ENCODE data around the gene DHRS9. TPM values are rescaled to one million over a fixed set of nuclear protein-coding genes. Genes with fewer than 3 reads are reported as not detected.

DHRS9 gene
- total RNA-seq, 2 experiments from 2014 or later = not detected

GRCh38 chr2:169136885-169137534 is 67.6 kb downstream of the DHRS9 start:
- ATAC-seq (ENCODE audit: poor library complexity) (no peak), DNase-seq (no peak)
- Mint-ChIP-seq H3K4me1 (ENCODE audit: low read depth) (no peaks in the 10 kb centered on the region), H3K36me3 (ENCODE audit: low read depth) (no peaks in the 10 kb centered on the region), H3K27me3 (no peaks in the 10 kb centered on the region), H3K27ac (no peak overlapping the region), H3K9me3 (no peaks in the 10 kb centered on the region), H3K4me3 (no peak overlapping the region)
- no peak for TF ChIP-seq CTCF (IDR thresholded peaks at IDR 0.05)
- ChIA-PET POLR2A (no interaction called here), CTCF (no interaction called here)
- no peaks in the 10 kb centered on the region for H3K27me3 ChIP-seq (ENCODE audit: control insufficient read depth in 1 of 2, insufficient read depth in 2 of 2, low read length in 2 of 2)
- intact Hi-C loops (cut with DNase I, micrococcal nuclease) = loop anchor here in 1 of 2 experiments (10.0 kb wide), 1 partner anchor 792 kb away; no protein-coding TSS in a partner anchor
- no peaks in the 10 kb centered on the region for H3K36me3 ChIP-seq (ENCODE audit: insufficient read depth, low read length)
- no peak overlapping the region for H3K4me3 ChIP-seq (ENCODE audit: low read length)
- H3K4me1 ChIP-seq (ENCODE audit: insufficient read depth, low read length) = peaks cover 4% of the 10 kb centered on the region
- no peak overlapping the region for H3K27ac ChIP-seq (ENCODE audit: low read depth in 1 of 2, low read length in 2 of 2)
- H3K9me3 ChIP-seq (ENCODE audit: control insufficient read depth in 1 of 2, insufficient read depth in 1 of 2, low read length in 2 of 2) = no peaks in the 10 kb centered on the region

DNA sequence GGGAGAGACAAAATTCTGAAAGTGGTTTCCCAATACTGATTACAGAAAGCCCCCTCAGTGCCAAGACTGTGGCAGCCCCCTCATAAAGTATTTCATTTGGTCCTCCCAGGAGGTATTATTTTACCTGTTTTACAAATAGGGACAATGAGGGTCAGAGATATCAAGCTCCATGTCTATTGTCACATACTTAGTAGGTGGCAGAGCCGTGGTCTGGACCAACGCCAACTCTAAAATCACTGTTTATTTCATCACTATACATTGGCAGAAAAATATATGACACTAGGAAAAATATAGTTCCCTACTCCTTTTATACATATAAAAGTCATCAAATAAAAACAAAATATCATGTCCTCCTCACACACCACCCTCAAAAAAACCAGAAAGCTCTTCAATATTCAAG is 68.6 kb downstream of the DHRS9 start:
- Histone ChIP-seq H3K4me3 (ENCODE audit: low read length) (no peak overlapping the region), H3K9me3 (ENCODE audit: control insufficient read depth in 1 of 2, insufficient read depth in 1 of 2, low read length in 2 of 2) (no peaks in the 10 kb centered on the region), H3K27ac (ENCODE audit: low read depth in 1 of 2, low read length in 2 of 2) (no peak overlapping the region), H3K36me3 (ENCODE audit: insufficient read depth, low read length) (no peaks in the 10 kb centered on the region), H3K4me1 (ENCODE audit: insufficient read depth, low read length) (peaks cover 6% of the 10 kb centered on the region), H3K27me3 (ENCODE audit: control insufficient read depth in 1 of 2, insufficient read depth in 2 of 2, low read length in 2 of 2) (no peaks in the 10 kb centered on the region)
- POLR2A ChIA-PET = no interaction called here
- ATAC-seq (ENCODE audit: poor library complexity) (no peak), DNase-seq (no peak)
- TF ChIP-seq CTCF (IDR thresholded peaks at IDR 0.05) = no peak
- Mint-ChIP-seq H3K9me3 (no peaks in the 10 kb centered on the region), H3K36me3 (ENCODE audit: low read depth) (no peaks in the 10 kb centered on the region), H3K27me3 (no peaks in the 10 kb centered on the region), H3K4me3 (no peak overlapping the region), H3K27ac (no peak overlapping the region), H3K4me1 (ENCODE audit: low read depth) (no peaks in the 10 kb centered on the region)
- intact Hi-C loops (cut with DNase I, micrococcal nuclease) = loop anchor here in 1 of 2 experiments (10.0 kb wide), 1 partner anchor 793 kb away; no protein-coding TSS in a partner anchor
- CTCF ChIA-PET = no interaction called here

DNA sequence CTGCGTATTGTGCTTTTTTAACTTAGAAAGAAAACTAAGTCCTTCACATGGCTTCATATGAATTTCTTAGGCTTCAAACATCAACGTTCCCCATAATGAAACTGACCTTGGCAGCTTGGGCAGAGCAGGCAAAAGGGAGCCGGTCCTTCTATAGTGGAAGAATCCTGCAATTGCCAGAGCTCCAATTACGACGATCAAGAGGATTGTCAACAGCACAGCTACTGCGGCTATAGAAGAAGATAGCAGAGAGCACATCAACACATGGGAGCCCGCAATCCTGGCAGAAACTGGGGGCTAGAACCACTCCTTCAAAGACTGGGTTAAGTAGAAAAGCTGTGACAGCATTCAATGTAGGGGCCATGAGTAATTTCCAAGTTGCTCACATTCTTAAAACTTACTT is 69.8 kb downstream of the DHRS9 start:
- Histone ChIP-seq H3K9me3 (ENCODE audit: control insufficient read depth in 1 of 2, insufficient read depth in 1 of 2, low read length in 2 of 2) (no peaks in the 10 kb centered on the region), H3K27ac (ENCODE audit: low read depth in 1 of 2, low read length in 2 of 2) (no peak overlapping the region), H3K27me3 (ENCODE audit: control insufficient read depth in 1 of 2, insufficient read depth in 2 of 2, low read length in 2 of 2) (no peaks in the 10 kb centered on the region), H3K4me1 (ENCODE audit: insufficient read depth, low read length) (peaks cover 6% of the 10 kb centered on the region), H3K4me3 (ENCODE audit: low read length) (no peak overlapping the region), H3K36me3 (ENCODE audit: insufficient read depth, low read length) (no peaks in the 10 kb centered on the region)
- Mint-ChIP-seq H3K27ac (no peak overlapping the region), H3K4me1 (ENCODE audit: low read depth) (no peaks in the 10 kb centered on the region), H3K9me3 (no peaks in the 10 kb centered on the region), H3K4me3 (no peak overlapping the region), H3K27me3 (no peaks in the 10 kb centered on the region), H3K36me3 (ENCODE audit: low read depth) (no peaks in the 10 kb centered on the region)
- DNase-seq (no peak), ATAC-seq (ENCODE audit: poor library complexity) (no peak)
- CTCF ChIA-PET = interaction anchor here (0.6 to 1.3 kb wide), 2 partner anchors 29 to 465 kb away, joined by 4 to 6 read pairs; no protein-coding TSS in a partner anchor
- intact Hi-C loops (cut with DNase I, micrococcal nuclease) = loop anchor here in 1 of 2 experiments (10.0 kb wide), 1 partner anchor 794 kb away; no protein-coding TSS in a partner anchor
- POLR2A ChIA-PET = no interaction called here
- no peak for TF ChIP-seq CTCF (IDR thresholded peaks at IDR 0.05)

All from CD4-positive, alpha-beta T cell (primary cell).